Astrocyte (in vitro differentiated cells and primary cell): ENCODE results near the gene INPP4B. TPM values are rescaled to one million over a fixed set of nuclear protein-coding genes. Genes with fewer than 3 reads are reported as not detected.

Experiments used
- DNase-seq: peaks from one replicate; pipeline ENCODE4 v3.0.0-alpha.2; 2010; ENCODE audit warnings: low read depth
- FAIRE-seq: peaks from 2 replicates; lab custom pipeline; 2011; peaks lifted over from hg19 to GRCh38; lab: Jason Lieb, UNC
- H2AFZ ChIP-seq: 2 replicates; pipeline ENCODE4 v1.6.0; 2012; ENCODE audit warnings: low read depth, low read length, inconsistent platforms
- H3K27ac ChIP-seq: 2 replicates; pipeline ENCODE4 v1.5.1; 2011; ENCODE audit warnings: low read depth, low read length, inconsistent platforms
- H3K27me3 ChIP-seq: 2 replicates; pipeline ENCODE4 v1.6.0; 2011; ENCODE audit warnings: low read length, inconsistent platforms; ENCODE audit not compliant: insufficient read depth
- H3K36me3 ChIP-seq: 2 replicates; pipeline ENCODE4 v1.5.1; 2011; ENCODE audit warnings: low read length, inconsistent platforms; ENCODE audit not compliant: insufficient read depth
- H3K4me1 ChIP-seq: 2 replicates; pipeline ENCODE4 v1.5.1; 2011; ENCODE audit warnings: low read length, inconsistent platforms; ENCODE audit not compliant: insufficient read depth
- H3K4me2 ChIP-seq: 2 replicates; pipeline ENCODE4 v1.6.0; 2012; ENCODE audit warnings: low read length, inconsistent platforms
- H3K4me3 ChIP-seq: 2 replicates; pipeline ENCODE4 v1.5.1; 2011; ENCODE audit warnings: low read depth, mild to moderate bottlenecking, low read length, inconsistent platforms; ENCODE audit not compliant: insufficient read depth
- H3K79me2 ChIP-seq: 2 replicates; pipeline ENCODE4 v1.6.0; 2012; ENCODE audit warnings: mild to moderate bottlenecking, low read length, inconsistent platforms; ENCODE audit not compliant: insufficient read depth
- H3K9ac ChIP-seq: 2 replicates; pipeline ENCODE4 v1.6.0; 2012; ENCODE audit warnings: mild to moderate bottlenecking, low read length, inconsistent platforms
- H3K9me3 ChIP-seq: 2 replicates; pipeline ENCODE4 v1.5.1; 2012; ENCODE audit warnings: low read depth, mild to moderate bottlenecking, low read length, inconsistent platforms; ENCODE audit not compliant: insufficient read depth
- H4K20me1 ChIP-seq: 2 replicates; pipeline ENCODE4 v1.6.0; 2012; ENCODE audit warnings: low read length, inconsistent platforms; ENCODE audit not compliant: insufficient read depth
- H3K27ac Mint-ChIP-seq: one replicate; pipeline ENCODE4 v1.8.0; 2021; ENCODE audit warnings: mild to moderate bottlenecking, mixed read lengths; ENCODE audit not compliant: unreplicated experiment
- H3K27me3 Mint-ChIP-seq: one replicate; pipeline ENCODE4 v1.8.0; 2021; ENCODE audit warnings: low read depth, mixed read lengths; ENCODE audit not compliant: unreplicated experiment
- H3K36me3 Mint-ChIP-seq: one replicate; pipeline ENCODE4 v1.8.0; 2021; ENCODE audit warnings: low read depth, mixed read lengths; ENCODE audit not compliant: unreplicated experiment
- H3K4me1 Mint-ChIP-seq: one replicate; pipeline ENCODE4 v1.8.0; 2021; ENCODE audit warnings: low read depth, mixed read lengths; ENCODE audit not compliant: unreplicated experiment
- H3K4me3 Mint-ChIP-seq: one replicate; pipeline ENCODE4 v1.8.0; 2021; ENCODE audit warnings: mild to moderate bottlenecking, moderate library complexity, mixed read lengths; ENCODE audit not compliant: unreplicated experiment
- H3K9me3 Mint-ChIP-seq: one replicate; pipeline ENCODE4 v1.8.0; 2021; ENCODE audit warnings: mild to moderate bottlenecking, mixed read lengths; ENCODE audit not compliant: unreplicated experiment
- EZH2 ChIP-seq: IDR thresholded peaks from 2 replicates; pipeline ENCODE4 v1.6.1; 2012; ENCODE audit warnings: mild to moderate bottlenecking, low read length, inconsistent platforms; ENCODE audit not compliant: insufficient read depth
- total RNA-seq: library from RNA; stranded (reverse); gene quantifications from 2 replicates; pipeline ENCODE4 v1.2.1, GENCODE V29; 2021
- TF ChIP-seq, protein P1 (sequence below): IDR thresholded peaks from 2 replicates; pipeline ENCODE4 v1.5.1; 2011; ENCODE audit warnings: low read depth, mild to moderate bottlenecking, inconsistent platforms, low read length, moderate library complexity; ENCODE audit not compliant: insufficient read depth

The INPP4B gene
- total RNA-seq, 1 donor from 2014 or later = 2.8 TPM

DNA sequence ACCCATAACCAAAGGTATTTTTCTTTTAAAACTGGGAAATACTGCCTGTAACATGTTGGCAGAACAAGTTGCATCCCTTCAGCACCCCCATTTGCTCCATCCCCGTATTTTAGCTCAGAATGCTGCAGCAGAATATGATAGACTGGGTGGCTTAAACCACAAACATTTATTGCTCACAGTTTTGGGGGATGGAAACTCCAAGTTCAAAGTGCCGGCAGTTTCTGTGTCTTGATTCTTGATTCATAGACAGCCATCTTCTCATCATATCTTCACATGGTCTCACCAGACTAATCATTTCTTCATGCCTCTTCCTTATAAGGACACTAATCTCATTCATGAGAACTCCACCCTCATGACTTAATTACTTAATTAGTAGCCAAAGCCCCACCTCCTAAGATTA, 10.5 kb upstream of the INPP4B start:
- FAIRE-seq (no peak), DNase-seq (no peak)
- Mint-ChIP-seq H3K27ac (no peak overlapping the region), H3K4me1 (peaks cover 7% of the 10 kb centered on the region), H3K9me3 (no peaks in the 10 kb centered on the region), H3K36me3 (no peaks in the 10 kb centered on the region), H3K4me3 (no peak overlapping the region), H3K27me3 (peaks cover 4% of the 10 kb centered on the region)
- no peaks in the 10 kb centered on the region for H3K36me3 ChIP-seq
- no peaks in the 10 kb centered on the region for H3K9me3 ChIP-seq
- H4K20me1 ChIP-seq = no peaks in the 10 kb centered on the region
- no peak overlapping the region for H2AFZ ChIP-seq
- no peak overlapping the region for H3K4me3 ChIP-seq
- H3K4me1 ChIP-seq = no peaks in the 10 kb centered on the region
- H3K27ac ChIP-seq = no peak overlapping the region
- no peaks in the 10 kb centered on the region for H3K79me2 ChIP-seq
- no peak overlapping the region for H3K4me2 ChIP-seq
- no peak overlapping the region for H3K9ac ChIP-seq
- TF ChIP-seq, protein P1, sequence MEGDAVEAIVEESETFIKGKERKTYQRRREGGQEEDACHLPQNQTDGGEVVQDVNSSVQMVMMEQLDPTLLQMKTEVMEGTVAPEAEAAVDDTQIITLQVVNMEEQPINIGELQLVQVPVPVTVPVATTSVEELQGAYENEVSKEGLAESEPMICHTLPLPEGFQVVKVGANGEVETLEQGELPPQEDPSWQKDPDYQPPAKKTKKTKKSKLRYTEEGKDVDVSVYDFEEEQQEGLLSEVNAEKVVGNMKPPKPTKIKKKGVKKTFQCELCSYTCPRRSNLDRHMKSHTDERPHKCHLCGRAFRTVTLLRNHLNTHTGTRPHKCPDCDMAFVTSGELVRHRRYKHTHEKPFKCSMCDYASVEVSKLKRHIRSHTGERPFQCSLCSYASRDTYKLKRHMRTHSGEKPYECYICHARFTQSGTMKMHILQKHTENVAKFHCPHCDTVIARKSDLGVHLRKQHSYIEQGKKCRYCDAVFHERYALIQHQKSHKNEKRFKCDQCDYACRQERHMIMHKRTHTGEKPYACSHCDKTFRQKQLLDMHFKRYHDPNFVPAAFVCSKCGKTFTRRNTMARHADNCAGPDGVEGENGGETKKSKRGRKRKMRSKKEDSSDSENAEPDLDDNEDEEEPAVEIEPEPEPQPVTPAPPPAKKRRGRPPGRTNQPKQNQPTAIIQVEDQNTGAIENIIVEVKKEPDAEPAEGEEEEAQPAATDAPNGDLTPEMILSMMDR = no peak
- TF ChIP-seq EZH2 = no peak
- no peaks in the 10 kb centered on the region for H3K27me3 ChIP-seq

DNA sequence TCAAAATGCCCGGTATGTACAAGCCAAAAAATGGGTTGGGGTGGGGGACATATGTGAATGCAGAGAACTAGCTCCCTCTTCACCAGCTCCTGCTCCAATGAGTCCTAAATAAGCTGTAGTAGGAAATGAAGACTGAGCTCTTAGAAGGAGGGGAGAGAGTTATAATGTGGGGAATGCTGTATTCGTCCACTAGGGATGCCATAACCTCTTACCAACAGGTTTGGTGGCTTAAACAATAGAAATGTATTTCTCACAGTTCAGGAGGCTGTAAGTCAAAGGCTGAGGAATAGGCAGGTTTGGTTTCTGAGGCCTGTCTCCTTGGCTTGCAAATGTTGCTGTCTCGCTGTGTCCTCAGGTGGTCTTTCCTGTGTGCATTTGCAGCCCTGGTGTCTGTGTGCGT, 4.4 kb upstream of the INPP4B start:
- Histone ChIP-seq H3K27me3 (no peaks in the 10 kb centered on the region), H3K4me2 (no peak overlapping the region), H3K9me3 (no peaks in the 10 kb centered on the region), H3K79me2 (no peaks in the 10 kb centered on the region), H3K27ac (no peak overlapping the region), H4K20me1 (no peaks in the 10 kb centered on the region), H3K36me3 (no peaks in the 10 kb centered on the region), H3K4me3 (no peak overlapping the region), H3K9ac (no peak overlapping the region), H3K4me1 (peaks cover 6% of the 10 kb centered on the region), H2AFZ (no peak overlapping the region)
- TF ChIP-seq, protein P1 = peak; percentile 46
- TF ChIP-seq EZH2 = no peak
- Mint-ChIP-seq H3K27ac (no peak overlapping the region), H3K36me3 (no peaks in the 10 kb centered on the region), H3K4me3 (no peak overlapping the region), H3K9me3 (no peaks in the 10 kb centered on the region), H3K4me1 (no peaks in the 10 kb centered on the region), H3K27me3 (peaks cover 34% of the 10 kb centered on the region)
- DNase-seq (no peak), FAIRE-seq (no peak)

DNA sequence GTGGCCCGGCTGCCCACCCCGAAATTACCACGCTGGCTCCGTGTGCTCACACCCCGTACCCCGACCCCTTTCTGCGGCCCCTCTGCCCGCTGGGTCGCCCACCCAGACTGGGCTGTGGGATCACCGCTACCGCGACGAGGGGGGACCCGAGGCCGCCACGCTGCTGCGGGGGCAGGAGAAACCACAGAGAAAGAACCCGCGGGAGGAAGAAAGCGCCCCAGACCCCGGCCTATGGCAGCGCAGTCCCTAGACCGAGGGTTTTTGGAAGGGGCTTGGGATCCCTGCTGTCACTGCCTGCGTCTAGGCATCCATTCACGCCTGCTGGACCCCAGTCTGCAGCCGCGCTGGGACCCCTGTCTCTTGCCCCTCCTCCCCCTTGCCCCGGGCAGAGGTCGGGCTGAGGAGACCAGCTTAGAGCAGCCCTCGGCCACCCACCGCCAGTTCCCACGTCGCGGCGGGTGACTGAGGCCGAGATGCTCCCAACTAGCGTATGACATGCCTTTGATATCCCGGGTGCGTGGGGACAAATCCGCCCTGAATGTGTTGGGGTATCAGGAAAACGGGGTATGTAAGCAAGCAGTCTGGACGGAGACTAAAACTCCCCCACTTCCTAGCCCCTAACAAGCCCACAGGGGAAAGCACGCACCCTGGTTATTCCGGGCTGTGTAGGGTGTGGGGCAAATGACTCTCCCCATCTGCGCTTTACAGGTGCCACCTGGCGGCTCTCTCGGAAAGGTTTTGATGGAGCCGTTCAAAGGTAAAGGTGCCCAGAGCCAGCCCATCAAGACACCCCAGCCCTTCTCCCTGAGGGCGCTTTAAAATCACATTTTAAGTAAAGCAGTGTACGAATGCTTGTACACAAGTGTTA, 862 bp upstream of the INPP4B start:
- no peak overlapping the region for H3K27ac Mint-ChIP-seq
- no peaks in the 10 kb centered on the region for H3K36me3 Mint-ChIP-seq
- FAIRE-seq (no peak), DNase-seq (no peak)
- H4K20me1 ChIP-seq = no peaks in the 10 kb centered on the region
- H3K27ac ChIP-seq = no peak overlapping the region
- no peaks in the 10 kb centered on the region for H3K4me1 Mint-ChIP-seq
- H3K4me3 ChIP-seq = peak overlapping the region; percentile 80
- TF ChIP-seq, protein P1 = peak; percentile 11
- TF ChIP-seq EZH2 = peak; percentile 45
- no peaks in the 10 kb centered on the region for H3K27me3 ChIP-seq
- peaks cover 47% of the 10 kb centered on the region for H3K27me3 Mint-ChIP-seq
- no peaks in the 10 kb centered on the region for H3K36me3 ChIP-seq
- peak overlapping the region; percentile 94 for H2AFZ ChIP-seq
- H3K4me2 ChIP-seq = peak overlapping the region; percentile 99
- no peaks in the 10 kb centered on the region for H3K79me2 ChIP-seq
- H3K4me1 ChIP-seq = peaks cover 11% of the 10 kb centered on the region
- H3K9ac ChIP-seq = peak overlapping the region; percentile 85
- peak overlapping the region; percentile 88 for H3K4me3 Mint-ChIP-seq
- H3K9me3 ChIP-seq = no peaks in the 10 kb centered on the region
- H3K9me3 Mint-ChIP-seq = no peaks in the 10 kb centered on the region
